Activated naive CD4-positive, alpha-beta T cell treated with anti-CD3 and anti-CD28 coated beads, Interleukin-2, amount 50 U/mL, for 16 hours (primary cell): Measurements from ENCODE around the gene CXCL5.

Source experiments
- DNase-seq: peaks from one replicate; pipeline ENCODE4 v3.0.0-alpha.2; 2020

The CXCL5 gene

GRCh38 chr4:73998040-73999011, at the start of gene CXCL5:
CXCL5 (minus strand) TSS chr4:73998677; CDS start chr4:73998581, 96 bp downstream.
- no peak for DNase-seq

GRCh38 chr4:74047152-74047551, 48.7 kb upstream of the CXCL5 start:
- no peak for DNase-seq

GRCh38 chr4:74045772-74046171, 47.3 kb upstream of the CXCL5 start:
- DNase-seq, result no peak

GRCh38 chr4:74045247-74045646, 46.8 kb upstream of the CXCL5 start:
- DNase-seq, result no peak

GRCh38 chr4:74044677-74045076, 46.2 kb upstream of the CXCL5 start:
- DNase-seq, result no peak

- no peak for DNase-seq
Observed at GRCh38 chr4:74042681-74043080, 44.2 kb upstream of the CXCL5 start.

GRCh38 chr4:74041418-74041817, 42.9 kb upstream of the CXCL5 start:
- DNase-seq, result no peak

- no peak for DNase-seq
Observed at GRCh38 chr4:74039315-74039763, 40.9 kb upstream of the CXCL5 start.

- DNase-seq, result no peak
Observed at GRCh38 chr4:74038425-74039314, 40.2 kb upstream of the CXCL5 start, which contains the start of gene CXCL3. CXCL3 (minus strand) TSS chr4:74038689; CDS start chr4:74038611, 78 bp downstream.

GRCh38 chr4:74038086-74038424, 39.6 kb upstream of the CXCL5 start:
- DNase-seq, result no peak

GRCh38 chr4:74037076-74037955, 38.8 kb upstream of the CXCL5 start:
- DNase-seq, result no peak

GRCh38 chr4:74033739-74034138, 35.3 kb upstream of the CXCL5 start:
- no peak for DNase-seq

- DNase-seq, result no peak
Observed at GRCh38 chr4:74032064-74032463, 33.6 kb upstream of the CXCL5 start.

- DNase-seq, result no peak
Observed at GRCh38 chr4:74031576-74031975, 33.1 kb upstream of the CXCL5 start.

- no peak for DNase-seq
Observed at GRCh38 chr4:74030285-74030684, 31.8 kb upstream of the CXCL5 start.

- no peak for DNase-seq
Observed at GRCh38 chr4:74028504-74028903, 30.0 kb upstream of the CXCL5 start.

GRCh38 chr4:74023709-74024108, 25.2 kb upstream of the CXCL5 start:
- DNase-seq, result no peak

- DNase-seq, result no peak
Observed at GRCh38 chr4:74021601-74022000, 23.1 kb upstream of the CXCL5 start.

GRCh38 chr4:74018771-74019170, 20.3 kb upstream of the CXCL5 start:
- DNase-seq, result no peak

- DNase-seq, result no peak
Observed at GRCh38 chr4:74018116-74018515, 19.6 kb upstream of the CXCL5 start.

GRCh38 chr4:74016068-74016467, 17.6 kb upstream of the CXCL5 start:
- no peak for DNase-seq

GRCh38 chr4:74015126-74015780, 16.8 kb upstream of the CXCL5 start:
- DNase-seq, result no peak
